ENCODE results near the gene GRIN3B. TPM values are rescaled to one million over a fixed set of nuclear protein-coding genes. Genes with fewer than 3 reads are reported as not detected.
A peak's percentile ranks its signal among the peaks of the same experiment; 100 is the strongest.

Gene GRIN3B
- total RNA-seq, 1 donor from 2014 or later, result 0.35 TPM

GRCh38 chr19:1026783-1027649, 26.8 kb downstream of the GRIN3B start:
- intact Hi-C loops (cut with DNase I), result loop anchor here (10.0 kb wide), 1 partner anchor 358 kb away; the partner anchor contains the start of gene NDUFS7
- DNase-seq (ENCODE audit: missing footprints) (peak; percentile 59), ATAC-seq (no peak)

GRCh38 chr19:1027650-1028061, 27.4 kb downstream of the GRIN3B start:
- DNase-seq (ENCODE audit: missing footprints) (peak; percentile 71), ATAC-seq (no peak)
- intact Hi-C loops (cut with DNase I), result loop anchor here (10.0 kb wide), 1 partner anchor 357 kb away; the partner anchor contains the start of gene NDUFS7

GRCh38 chr19:1028062-1028926, 28.1 kb downstream of the GRIN3B start:
- ATAC-seq (peak; percentile 72), DNase-seq (ENCODE audit: missing footprints) (peak; percentile 82)
- intact Hi-C loops (cut with DNase I), result loop anchor here (10.0 kb wide), 1 partner anchor 357 kb away; the partner anchor contains the start of gene NDUFS7

GRCh38 chr19:1032264-1032867, 32.1 kb downstream of the GRIN3B start:
- intact Hi-C loops (cut with DNase I), result no loop called here
- DNase-seq (ENCODE audit: missing footprints) (peak; percentile 35), ATAC-seq (no peak)

- DNase-seq (ENCODE audit: missing footprints) (no peak), ATAC-seq (no peak)
- intact Hi-C loops (cut with DNase I), result no loop called here
These were observed 35.9 kb downstream of the GRIN3B start for GRCh38 chr19:1035998-1036621.

GRCh38 chr19:1037621-1038064, 37.4 kb downstream of the GRIN3B start:
- intact Hi-C loops (cut with DNase I), result no loop called here
- ATAC-seq (no peak), DNase-seq (ENCODE audit: missing footprints) (no peak)

- no peak for DNase-seq (ENCODE audit: missing footprints)
These were observed 38.9 kb downstream of the GRIN3B start for GRCh38 chr19:1038978-1039645.

GRCh38 chr19:1039646-1040475, 39.6 kb downstream of the GRIN3B start, which contains the start of gene ABCA7:
TSS of gene ABCA7 (plus strand) at chr19:1040107. CDS start at chr19:1041362, 1,255 bp downstream.
- ATAC-seq, result peak; percentile 96
- peak; percentile 99 for DNase-seq (ENCODE audit: missing footprints)
- intact Hi-C loops (cut with DNase I), result loop anchor here (5.0 kb wide), 1 partner anchor 57 kb away; the partner anchor contains the start of gene POLR2E

More at GRCh38 chr19:1038978-1039645, 38.9 kb downstream of the GRIN3B start:
- intact Hi-C loops (cut with DNase I), result no loop called here
- no peak for ATAC-seq

- intact Hi-C loops (cut with DNase I), result loop anchor here (5.0 kb wide), 1 partner anchor 57 kb away; the partner anchor contains the start of gene POLR2E
- peak; percentile 66 for ATAC-seq
- peak; percentile 95 for DNase-seq (ENCODE audit: missing footprints)
These were observed 40.5 kb downstream of the GRIN3B start for GRCh38 chr19:1040476-1041271.

- ATAC-seq, result no peak
- intact Hi-C loops (cut with DNase I), result loop anchor here (5.0 kb wide), 1 partner anchor 56 kb away; the partner anchor contains the start of gene POLR2E
- DNase-seq (ENCODE audit: missing footprints), result peak; percentile 65
These were observed 41.1 kb downstream of the GRIN3B start for GRCh38 chr19:1041272-1041834.

- DNase-seq (ENCODE audit: missing footprints), result peak; percentile 70
- intact Hi-C loops (cut with DNase I), result loop anchor here (5.0 kb wide), 1 partner anchor 55 kb away; the partner anchor contains the start of gene POLR2E
- no peak for ATAC-seq
These were observed 41.8 kb downstream of the GRIN3B start for GRCh38 chr19:1041835-1042685.

- intact Hi-C loops (cut with DNase I), result loop anchor here (5.0 kb wide), 1 partner anchor 54 kb away; the partner anchor contains the start of gene POLR2E
- ATAC-seq, result no peak
- peak; percentile 59 for DNase-seq (ENCODE audit: missing footprints)
These were observed 42.7 kb downstream of the GRIN3B start for GRCh38 chr19:1042689-1043511.

GRCh38 chr19:1045247-1045603, 45.0 kb downstream of the GRIN3B start:
- intact Hi-C loops (cut with DNase I), result no loop called here
- DNase-seq (ENCODE audit: missing footprints) (peak; percentile 64), ATAC-seq (no peak)

GRCh38 chr19:1046117-1046626, 46.0 kb downstream of the GRIN3B start:
- ATAC-seq (no peak), DNase-seq (ENCODE audit: missing footprints) (peak; percentile 42)
- intact Hi-C loops (cut with DNase I), result no loop called here
